Peyer's patch (tissue), 4 donors: ENCODE results near the gene CCL16.

Source experiments
- CTCF ChIP-seq, 6 experiments: fragments of 450-650 bp in 4 of 6; fragments of 200-600 bp in 2 of 6; sonication (generic) in 1 of 6; IDR thresholded peaks; one replicate each; pipeline ENCODE4 v1.5.1; 2017 to 2019; ENCODE audit warnings: antibody characterized with exemption in 6 of 6, mild to moderate bottlenecking in 3 of 6, moderate library complexity in 1 of 6
- POLR2A ChIP-seq, 2 donors: fragments of 450-650 bp; IDR thresholded peaks; one replicate each; pipeline ENCODE4 v1.5.1; 2017; ENCODE audit warnings: antibody characterized with exemption in 2 of 2, mild to moderate bottlenecking in 2 of 2, moderate library complexity in 2 of 2

DNA sequence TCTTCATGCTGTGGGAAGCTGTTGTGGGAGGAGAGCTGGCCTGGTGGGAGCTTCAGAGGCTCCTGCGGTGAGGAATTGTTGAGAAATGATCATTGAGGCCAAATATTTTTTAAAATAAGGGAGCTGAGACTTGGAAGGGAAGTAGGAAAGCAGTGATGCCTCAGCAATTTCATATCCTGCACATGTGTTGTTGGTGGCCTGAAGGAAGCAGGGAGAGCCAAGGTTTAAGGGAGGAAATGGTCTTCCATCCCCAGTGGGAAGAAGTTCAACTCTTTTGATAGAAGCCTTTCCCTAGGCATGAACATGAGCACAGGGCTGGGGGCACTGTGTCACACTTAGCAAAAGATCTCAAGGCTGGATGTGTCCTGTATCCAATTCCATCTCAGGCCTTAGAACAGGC is 5.3 kb upstream of the CCL16 start, which contains the start of gene CCL14:
- TF ChIP-seq CTCF (IDR thresholded peaks at IDR 0.05) (no peak), POLR2A (IDR thresholded peaks at IDR 0.05) (no peak)
